HG03378 (cell line): ENCODE measurements around the gene RGL4.
"Not testable (repeated sequence)": the region's sequence is repeated elsewhere in the genome, so short reads cannot be mapped to it uniquely, and the experiment has no call there.

Experiments
- ATAC-seq: cut with Tn5 transposase; IDR thresholded peaks from one replicate; pipeline ENCODE4 v1.9.1; 2021; ENCODE audit warnings: mild to moderate bottlenecking, moderate library complexity; ENCODE audit not compliant: unreplicated experiment

The RGL4 gene

DNA sequence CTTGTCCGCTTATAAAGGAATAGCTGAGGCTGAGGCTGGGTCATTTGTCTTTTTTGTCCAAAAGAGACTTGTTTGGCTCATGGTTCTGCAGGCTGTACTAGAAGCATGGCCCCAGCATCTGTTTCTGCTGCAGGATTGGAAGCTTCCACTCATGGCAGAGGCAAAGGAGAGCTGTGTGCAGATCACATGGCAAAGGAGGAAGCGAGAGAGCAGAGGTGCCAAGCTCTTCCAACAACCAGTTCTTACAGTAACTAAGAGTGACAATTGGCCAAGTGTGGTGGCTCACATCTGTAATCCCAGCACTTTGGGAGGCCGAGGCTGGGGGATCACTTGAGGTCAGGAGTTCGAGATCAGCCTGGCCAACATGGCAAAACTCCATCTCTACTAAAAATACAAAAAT is 37.3 kb downstream of the RGL4 start:
- ATAC-seq, result not testable (repeated sequence)

- ATAC-seq, result no peak
Measured at GRCh38 chr22:23737696-23738095, 46.9 kb downstream of the RGL4 start.

- no peak for ATAC-seq
Measured at GRCh38 chr22:23742505-23743264, 51.9 kb downstream of the RGL4 start.

- no peak for ATAC-seq
Measured at GRCh38 chr22:23743303-23743705, 52.5 kb downstream of the RGL4 start.

GRCh38 chr22:23744001-23744400 is 53.2 kb downstream of the RGL4 start:
- no peak for ATAC-seq

- ATAC-seq, result no peak
Measured at GRCh38 chr22:23744485-23744884, 53.7 kb downstream of the RGL4 start.

GRCh38 chr22:23745791-23746190 is 55.0 kb downstream of the RGL4 start:
- no peak for ATAC-seq
